ENCODE results near the gene RPP21. TPM values are rescaled to one million over a fixed set of nuclear protein-coding genes. Genes with fewer than 3 reads are reported as not detected.
"Not testable (repeated sequence)": the region's sequence is repeated elsewhere in the genome, so short reads cannot be mapped to it uniquely, and the experiment has no call there.

RPP21 gene
- total RNA-seq, 1 experiment from 2014 or later, result 64.0 TPM

- Mint-ChIP-seq H3K4me1 (peaks cover 7 to 12% of the 10 kb centered on the region in 2 experiments), H3K4me3 (no peak overlapping the region), H3K27ac (peak overlapping the region in 1 of 3 experiments; percentile 20; a peak in 1 of 7 replicates), H3K27me3 (ENCODE audit: low read depth) (peaks cover 49% of the 10 kb centered on the region), H3K9me3 (peaks cover 0 to 5% of the 10 kb centered on the region in 2 experiments), H3K36me3 (ENCODE audit: insufficient read depth in 1 of 3, low read depth in 3 of 3) (no peaks in the 10 kb centered on the region)
- no peak overlapping the region for H2BK120ac ChIP-seq (ENCODE audit: low read depth, low read length, poor library complexity, severe bottlenecking)
- no peak overlapping the region for H4K91ac ChIP-seq (ENCODE audit: insufficient read length, low read depth, low read length)
- no peak overlapping the region for H2BK5ac ChIP-seq (ENCODE audit: insufficient read length, low read length)
- no peak overlapping the region for H2AFZ ChIP-seq (ENCODE audit: low read length)
- H2AK5ac ChIP-seq (ENCODE audit: insufficient read length, low read length), result no peak overlapping the region
- H3K9ac ChIP-seq (ENCODE audit: extremely low read depth, insufficient read length, low read length), result no peak overlapping the region
- H2BK15ac ChIP-seq (ENCODE audit: low read depth, low read length), result no peak overlapping the region
- no peaks in the 10 kb centered on the region for H3K23me2 ChIP-seq (ENCODE audit: insufficient read length, low read depth, low read length, poor library complexity, severe bottlenecking)
- H3K14ac ChIP-seq (ENCODE audit: insufficient read depth, low read length), result no peak overlapping the region
- peaks cover 3% of the 10 kb centered on the region; the same call in 1 of the 2 replicates for H3K27me3 ChIP-seq (ENCODE audit: insufficient read depth, low read length)
- no CpG with 5 or more reads among the region's 2 CpGs for WGBS (ENCODE audit: extremely low coverage, insufficient read length, low lambda C conversion rate)
- no peak overlapping the region for H4K5ac ChIP-seq (ENCODE audit: insufficient read length, low read depth, low read length)
- no peak overlapping the region for H3K4me2 ChIP-seq (ENCODE audit: insufficient read depth, insufficient read length, low read length)
- TF ChIP-seq, protein P1, sequence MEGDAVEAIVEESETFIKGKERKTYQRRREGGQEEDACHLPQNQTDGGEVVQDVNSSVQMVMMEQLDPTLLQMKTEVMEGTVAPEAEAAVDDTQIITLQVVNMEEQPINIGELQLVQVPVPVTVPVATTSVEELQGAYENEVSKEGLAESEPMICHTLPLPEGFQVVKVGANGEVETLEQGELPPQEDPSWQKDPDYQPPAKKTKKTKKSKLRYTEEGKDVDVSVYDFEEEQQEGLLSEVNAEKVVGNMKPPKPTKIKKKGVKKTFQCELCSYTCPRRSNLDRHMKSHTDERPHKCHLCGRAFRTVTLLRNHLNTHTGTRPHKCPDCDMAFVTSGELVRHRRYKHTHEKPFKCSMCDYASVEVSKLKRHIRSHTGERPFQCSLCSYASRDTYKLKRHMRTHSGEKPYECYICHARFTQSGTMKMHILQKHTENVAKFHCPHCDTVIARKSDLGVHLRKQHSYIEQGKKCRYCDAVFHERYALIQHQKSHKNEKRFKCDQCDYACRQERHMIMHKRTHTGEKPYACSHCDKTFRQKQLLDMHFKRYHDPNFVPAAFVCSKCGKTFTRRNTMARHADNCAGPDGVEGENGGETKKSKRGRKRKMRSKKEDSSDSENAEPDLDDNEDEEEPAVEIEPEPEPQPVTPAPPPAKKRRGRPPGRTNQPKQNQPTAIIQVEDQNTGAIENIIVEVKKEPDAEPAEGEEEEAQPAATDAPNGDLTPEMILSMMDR (conservative IDR thresholded peaks at IDR 0.05), result peak; percentile 47
- H3K23ac ChIP-seq (ENCODE audit: insufficient read length, low read depth, low read length), result no peak overlapping the region
- no peaks in the 10 kb centered on the region for H3K79me1 ChIP-seq (ENCODE audit: insufficient read depth, low read depth, low read length, poor library complexity, severe bottlenecking)
- H3K4me1 ChIP-seq (ENCODE audit: insufficient read depth, low read length), result 0 out of 2 replicates have a peak, but pooled peaks cover 2% of the 10 kb centered on the region
- no peaks in the 10 kb centered on the region for H4K20me1 ChIP-seq (ENCODE audit: control insufficient read depth, insufficient read depth, insufficient read length)
- no peak overlapping the region for H3K27ac ChIP-seq (ENCODE audit: insufficient read length, low read depth, low read length)
- H4K8ac ChIP-seq (replicated peaks; ENCODE audit: insufficient read length, low read depth, low read length), result no peak overlapping the region
- H3K9me3 ChIP-seq (ENCODE audit: control insufficient read depth, low read depth, low read length), result no peaks in the 10 kb centered on the region
- DNase-seq, result no peak
- no peaks in the 10 kb centered on the region for H3K79me2 ChIP-seq (ENCODE audit: insufficient read depth, low read length)
- no peak overlapping the region for H3K18ac ChIP-seq (ENCODE audit: insufficient read length, low read depth, low read length)
- H3K56ac ChIP-seq (ENCODE audit: insufficient read length, low read depth, low read length), result no peak overlapping the region
- H2BK12ac ChIP-seq (ENCODE audit: insufficient read length, low read depth, low read length), result no peak overlapping the region
- H3T11ph ChIP-seq (ENCODE audit: low read length), result no peak overlapping the region
- H3K4ac ChIP-seq (ENCODE audit: low read depth, low read length), result no peak overlapping the region
- no peak overlapping the region for H2BK20ac ChIP-seq (ENCODE audit: low read depth, low read length, poor library complexity, severe bottlenecking)
These were observed 19.6 kb downstream of the RPP21 start for GRCh38 chr6:30364591-30364990.

DNA sequence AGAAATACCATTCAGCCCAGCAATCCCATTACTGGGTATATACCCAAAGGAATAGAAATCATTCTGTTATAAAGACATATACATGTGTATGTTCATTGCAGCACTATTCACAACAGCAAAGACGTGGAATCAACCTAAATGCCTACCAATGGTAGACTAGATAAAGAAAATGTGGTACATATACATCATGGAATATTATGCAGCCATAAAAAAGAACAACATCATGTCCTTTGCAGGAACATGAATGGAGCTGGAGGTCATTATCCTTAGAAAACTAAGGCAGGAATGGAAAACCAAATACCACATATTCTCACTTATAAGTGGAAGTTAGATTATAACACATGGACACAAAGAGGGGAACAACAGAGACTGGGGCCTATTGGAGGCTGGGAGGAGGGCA, 24.3 kb downstream of the RPP21 start:
- H3K36me3 Mint-ChIP-seq (ENCODE audit: insufficient read depth in 1 of 3, low read depth in 3 of 3); H3K4me3 Mint-ChIP-seq; H3K23ac ChIP-seq (ENCODE audit: insufficient read length, low read depth, low read length); H2AFZ ChIP-seq (ENCODE audit: low read length); H2BK15ac ChIP-seq (ENCODE audit: low read depth, low read length); H3K56ac ChIP-seq (ENCODE audit: insufficient read length, low read depth, low read length); H3K18ac ChIP-seq (ENCODE audit: insufficient read length, low read depth, low read length); H3K27ac Mint-ChIP-seq; H2BK5ac ChIP-seq (ENCODE audit: insufficient read length, low read length); DNase-seq; H3K4me1 ChIP-seq (ENCODE audit: insufficient read depth, low read length); H3K9me3 ChIP-seq (ENCODE audit: control insufficient read depth, low read depth, low read length); H3K9ac ChIP-seq (ENCODE audit: extremely low read depth, insufficient read length, low read length); H2BK120ac ChIP-seq (ENCODE audit: low read depth, low read length, poor library complexity, severe bottlenecking); H3K4ac ChIP-seq (ENCODE audit: low read depth, low read length); H4K8ac ChIP-seq (replicated peaks; ENCODE audit: insufficient read length, low read depth, low read length); H3K79me2 ChIP-seq (ENCODE audit: insufficient read depth, low read length); H2BK20ac ChIP-seq (ENCODE audit: low read depth, low read length, poor library complexity, severe bottlenecking); H3K4me2 ChIP-seq (ENCODE audit: insufficient read depth, insufficient read length, low read length); H3K4me1 Mint-ChIP-seq; H3K27ac ChIP-seq (ENCODE audit: insufficient read length, low read depth, low read length); H2BK12ac ChIP-seq (ENCODE audit: insufficient read length, low read depth, low read length); H3T11ph ChIP-seq (ENCODE audit: low read length); H3K79me1 ChIP-seq (ENCODE audit: insufficient read depth, low read depth, low read length, poor library complexity, severe bottlenecking); H3K23me2 ChIP-seq (ENCODE audit: insufficient read length, low read depth, low read length, poor library complexity, severe bottlenecking); H3K9me3 Mint-ChIP-seq; H4K91ac ChIP-seq (ENCODE audit: insufficient read length, low read depth, low read length); H2AK5ac ChIP-seq (ENCODE audit: insufficient read length, low read length); H3K27me3 ChIP-seq (ENCODE audit: insufficient read depth, low read length); H4K5ac ChIP-seq (ENCODE audit: insufficient read length, low read depth, low read length); H4K20me1 ChIP-seq (ENCODE audit: control insufficient read depth, insufficient read depth, insufficient read length); H3K14ac ChIP-seq (ENCODE audit: insufficient read depth, low read length): not testable (repeated sequence)
- WGBS (ENCODE audit: extremely low coverage, insufficient read length, low lambda C conversion rate), result no CpG with 5 or more reads among the region's 1 CpG
- peaks cover 35% of the 10 kb centered on the region for H3K27me3 Mint-ChIP-seq (ENCODE audit: low read depth)
